MCF 10A (cell line): Measurements from ENCODE around the gene LIN28B. TPM values are rescaled to one million over a fixed set of nuclear protein-coding genes. Genes with fewer than 3 reads are reported as not detected.
"Not testable (repeated sequence)": the region's sequence is repeated elsewhere in the genome, so short reads cannot be mapped to it uniquely, and the experiment has no call there.

Experiments
- BruUV-seq: library from RNA; stranded (reverse); fragments of 400-500 nt; replicated peaks from 2 replicates; lab custom pipeline; 2021; lab: Mats Ljungman, UMichigan
- CTCF ChIA-PET: fragments of 300-600 bp; sonication (Branson Sonifier 250); formaldehyde crosslinking; extraction: SDS; loops from one replicate; lab custom pipeline; 2021; ENCODE audit warnings: antibody characterized with exemption, inconsistent platforms; lab: Yijun Ruan, JAX
- POLR2A ChIA-PET: fragments of 300-600, 350-650 bp; sonication (Branson Sonifier 250); formaldehyde crosslinking; extraction: SDS; loops from one replicate; lab custom pipeline; 2020; ENCODE audit warnings: antibody characterized with exemption, inconsistent platforms; lab: Yijun Ruan, JAX
- DNase-seq: peaks from one replicate; pipeline ENCODE4 v3.0.0-alpha.2; 2018; ENCODE audit not compliant: unreplicated experiment
- H3K27ac Mint-ChIP-seq: one replicate; pipeline ENCODE4 v1.8.0; 2022; ENCODE audit warnings: mild to moderate bottlenecking, low read depth, mixed read lengths; ENCODE audit not compliant: unreplicated experiment
- H3K27me3 Mint-ChIP-seq: one replicate; pipeline ENCODE4 v1.8.0; 2022; ENCODE audit warnings: mixed read lengths; ENCODE audit not compliant: insufficient read depth, unreplicated experiment
- H3K36me3 Mint-ChIP-seq: one replicate; pipeline ENCODE4 v1.8.0; 2022; ENCODE audit warnings: mild to moderate bottlenecking, moderate library complexity, mixed read lengths; ENCODE audit not compliant: insufficient read depth, unreplicated experiment
- H3K4me1 Mint-ChIP-seq: one replicate; pipeline ENCODE4 v1.8.0; 2022; ENCODE audit warnings: mixed read lengths; ENCODE audit not compliant: insufficient read depth, unreplicated experiment
- H3K4me3 Mint-ChIP-seq: one replicate; pipeline ENCODE4 v1.8.0; 2022; ENCODE audit warnings: mild to moderate bottlenecking, moderate library complexity, mixed read lengths; ENCODE audit not compliant: unreplicated experiment
- H3K9me3 Mint-ChIP-seq: one replicate; pipeline ENCODE4 v1.8.0; 2022; ENCODE audit warnings: mixed read lengths; ENCODE audit not compliant: unreplicated experiment
- CTCF ChIP-seq: fragments of 200-600 bp; IDR thresholded peaks from one replicate; pipeline ENCODE4 v1.8.0; 2022; ENCODE audit warnings: antibody characterized with exemption, mild to moderate bottlenecking; ENCODE audit not compliant: unreplicated experiment
- intact Hi-C: fragments of 100-400 bp; cut with micrococcal nuclease; formaldehyde crosslinking; loops from 2 replicates; pipeline ENCODE4 v1.14.1; 2022
- total RNA-seq: library from RNA; stranded (reverse); gene quantifications from 2 replicates; pipeline ENCODE4 v1.2.3, GENCODE V29; 2022

LIN28B gene
- total RNA-seq, 1 experiment from 2014 or later: not detected

GRCh38 chr6:105080279-105080678, 123.4 kb downstream of the LIN28B start:
- CTCF ChIA-PET: interaction anchor here (0.6 to 5.9 kb wide), 9 partner anchors 11 to 343 kb away, joined by 3 to 78 read pairs (median 5); no protein-coding TSS in a partner anchor
- POLR2A ChIA-PET: no interaction called here
- intact Hi-C loops: no loop called here
- Mint-ChIP-seq H3K4me1 (peaks cover 7% of the 10 kb centered on the region), H3K27me3 (no peaks in the 10 kb centered on the region), H3K4me3 (no peak overlapping the region), H3K9me3 (no peaks in the 10 kb centered on the region), H3K36me3 (no peaks in the 10 kb centered on the region), H3K27ac (no peak overlapping the region)
- DNase-seq: no peak
- BruUV-seq: no TSS peak
- no peak for TF ChIP-seq CTCF

- DNase-seq: peak; percentile 21
Observed at GRCh38 chr6:105081662-105082061, 124.8 kb downstream of the LIN28B start.

GRCh38 chr6:105087571-105088211, 130.8 kb downstream of the LIN28B start:
- intact Hi-C loops: loop anchor here (1.0 to 5.0 kb wide), 5 partner anchors 184 to 337 kb away; partner anchors contain the start of gene PREP
- Mint-ChIP-seq H3K4me3 (no peak overlapping the region), H3K27ac (no peak overlapping the region), H3K9me3 (no peaks in the 10 kb centered on the region), H3K4me1 (peaks cover 6% of the 10 kb centered on the region), H3K27me3 (no peaks in the 10 kb centered on the region), H3K36me3 (no peaks in the 10 kb centered on the region)
- peak; percentile 63 for DNase-seq
- CTCF ChIA-PET: interaction anchor here (0.6 to 8.0 kb wide), 61 partner anchors 9 to 1208 kb away, joined by 3 to 117 read pairs (median 4); partner anchors contain the start of gene PREP
- peak; percentile 60 for TF ChIP-seq CTCF
- no TSS peak for BruUV-seq
- POLR2A ChIA-PET: interaction anchor here (0.6 to 3.7 kb wide), 10 partner anchors 20 to 1215 kb away, joined by 3 to 20 read pairs (median 4); partner anchors contain the start of gene PREP

More at GRCh38 chr6:105081662-105082061, 124.8 kb downstream of the LIN28B start:
- H3K4me3 Mint-ChIP-seq, POLR2A ChIA-PET, CTCF ChIA-PET, H3K36me3 Mint-ChIP-seq, intact Hi-C loops, BruUV-seq, H3K9me3 Mint-ChIP-seq, H3K4me1 Mint-ChIP-seq, H3K27ac Mint-ChIP-seq, H3K27me3 Mint-ChIP-seq: not testable (repeated sequence)

GRCh38 chr6:105091140-105091829, 134.4 kb downstream of the LIN28B start:
- no peaks in the 10 kb centered on the region for H3K36me3 Mint-ChIP-seq
- H3K4me1 Mint-ChIP-seq: peaks cover 6% of the 10 kb centered on the region
- no peak for TF ChIP-seq CTCF
- ChIA-PET POLR2A (interaction anchor here (0.6 to 3.7 kb wide), 10 partner anchors 30 to 1192 kb away, joined by 3 to 20 read pairs (median 3); partner anchors contain the start of gene PREP), CTCF (interaction anchor here (0.6 to 8.0 kb wide), 6 partner anchors 74 to 334 kb away, joined by 3 to 117 read pairs (median 4); no protein-coding TSS in a partner anchor)
- H3K27ac Mint-ChIP-seq: no peak overlapping the region
- H3K4me3 Mint-ChIP-seq: no peak overlapping the region
- no peaks in the 10 kb centered on the region for H3K9me3 Mint-ChIP-seq
- intact Hi-C loops: no loop called here
- BruUV-seq: no TSS peak
- no peaks in the 10 kb centered on the region for H3K27me3 Mint-ChIP-seq
- DNase-seq: no peak
